Liver (tissue), 9 donors: ENCODE data around the gene CCDC82. TPM values are rescaled to one million over a fixed set of nuclear protein-coding genes. Genes with fewer than 3 reads are reported as not detected.

Experiments
- DNase-seq: peaks from one replicate; pipeline ENCODE4 v3.0.0-alpha.2; 2017; ENCODE audit warnings: low spot score
- H3K27ac ChIP-seq, 2 donors: one replicate each; pipeline ENCODE4 v1.7.0; 2013; ENCODE audit warnings: inconsistent platforms in 2 of 2, low read length in 2 of 2, control low read depth in 1 of 2, low read depth in 1 of 2, mild to moderate bottlenecking in 1 of 2
- H3K27me3 ChIP-seq, 4 donors: one replicate each; pipeline versions ENCODE4 v1.6.1 to v1.7.0; 2013; ENCODE audit warnings: low read length in 3 of 4, inconsistent platforms in 1 of 4, mild to moderate bottlenecking in 1 of 4, moderate library complexity in 1 of 4; ENCODE audit not compliant: control insufficient read depth in 4 of 4, insufficient read depth in 4 of 4
- H3K36me3 ChIP-seq, 4 donors: one replicate each; pipeline versions ENCODE4 v1.6.1 to v1.7.0; 2013; ENCODE audit warnings: low read length in 3 of 4, mild to moderate bottlenecking in 3 of 4, low read depth in 1 of 4, moderate library complexity in 1 of 4; ENCODE audit not compliant: control insufficient read depth in 4 of 4, insufficient read depth in 3 of 4
- H3K4me1 ChIP-seq, 4 donors: one replicate each; pipeline versions ENCODE4 v1.6.1 to v1.7.0; 2013; ENCODE audit warnings: low read length in 3 of 4, mild to moderate bottlenecking in 3 of 4, moderate library complexity in 1 of 4; ENCODE audit not compliant: control insufficient read depth in 4 of 4, insufficient read depth in 4 of 4
- H3K4me3 ChIP-seq, 3 donors: one replicate each; pipeline versions ENCODE4 v1.6.1 to v1.7.0; 2013; ENCODE audit warnings: low read length in 3 of 3, control low read depth in 1 of 3, low read depth in 1 of 3, mild to moderate bottlenecking in 1 of 3
- H3K9ac ChIP-seq, 2 donors: one replicate each; pipeline ENCODE4 v1.7.0; 2013; ENCODE audit warnings: low read length in 2 of 2, mild to moderate bottlenecking in 2 of 2, moderate library complexity in 2 of 2, control low read depth in 1 of 2, low read depth in 1 of 2
- H3K9me3 ChIP-seq, 4 donors: one replicate each; pipeline versions ENCODE4 v1.6.1 to v1.7.0; 2013; ENCODE audit warnings: low read length in 3 of 4; ENCODE audit not compliant: control insufficient read depth in 4 of 4
- CTCF ChIP-seq: fragments of 150-350 bp; IDR thresholded peaks from 2 replicates; pipeline ENCODE4 v1.5.1; 2017; ENCODE audit warnings: improper control_type of control experiment, low read depth, low read length; ENCODE audit not compliant: missing input control
- EGR1 ChIP-seq, 2 donors: IDR thresholded peaks; 2 replicates each; pipeline ENCODE4 v1.6.1; 2016 to 2018; ENCODE audit warnings: antibody characterized with exemption in 2 of 2, low read depth in 2 of 2
- FOXA2 ChIP-seq: IDR thresholded peaks from 2 replicates; pipeline ENCODE4 v1.6.1; 2016; ENCODE audit warnings: antibody characterized with exemption
- JUND ChIP-seq, 2 donors: IDR thresholded peaks; 2 replicates each; pipeline ENCODE4 v1.6.1; 2016; ENCODE audit warnings: antibody characterized with exemption in 2 of 2
- NR2F2 ChIP-seq: IDR thresholded peaks from 2 replicates; pipeline ENCODE4 v1.6.1; 2016; ENCODE audit warnings: antibody characterized with exemption
- RAD21 ChIP-seq, 2 donors: IDR thresholded peaks; 2 replicates each; pipeline ENCODE4 v1.6.1; 2016; ENCODE audit warnings: antibody characterized with exemption in 2 of 2, mild to moderate bottlenecking in 2 of 2
- SP1 ChIP-seq: IDR thresholded peaks from 2 replicates; pipeline ENCODE4 v1.6.1; 2018; ENCODE audit warnings: antibody characterized with exemption, mild to moderate bottlenecking
- YY1 ChIP-seq: IDR thresholded peaks from 2 replicates; pipeline ENCODE4 v1.6.1; 2016; ENCODE audit warnings: antibody characterized with exemption, mild to moderate bottlenecking
- WGBS: extraction: QIAGEN DNeasy Blood & Tissue Kit; methylation state at CpG from one replicate; pipeline ENCODE4 v1.1.7; 2013; 5-methylcytosine and 5-hydroxymethylcytosine counted together
- polyA plus RNA-seq, 2 donors: library from polyadenylated mRNA; stranded (reverse) in 1 of 2; unstranded in 1 of 2; fragments of 200-250 nt in 1 of 2; fragments of >200 nt in 1 of 2; fragmentation: Nextera tagmentation in 1 of 2; extraction: Ambion mirVana in 1 of 2; gene quantifications; one replicate each; pipeline versions ENCODE4 v1.2.1 to v1.2.3, GENCODE V29; 2013 to 2015
- total RNA-seq, 2 donors: library from RNA; depleted of rRNA; stranded (reverse); fragments of >200 nt; gene quantifications; one replicate each; pipeline ENCODE4 v1.2.3, GENCODE V29; 2014
- TF ChIP-seq, protein P1 (sequence below): IDR thresholded peaks from 2 replicates; pipeline ENCODE4 v1.6.1; 2016; ENCODE audit warnings: antibody characterized with exemption, mild to moderate bottlenecking
- TF ChIP-seq, protein P2 (sequence below): IDR thresholded peaks from 2 replicates; pipeline ENCODE4 v1.6.1; 2016; ENCODE audit warnings: antibody characterized with exemption
- donor health status: healthy.
- donor health status: healthy.
- donor health status: healthy.
- donor health status: healthy.
- donor health status: healthy.

CCDC82 gene
- total and polyA plus RNA-seq, 4 donors, result 4.5 to 14.5 (median 11.0) TPM

DNA sequence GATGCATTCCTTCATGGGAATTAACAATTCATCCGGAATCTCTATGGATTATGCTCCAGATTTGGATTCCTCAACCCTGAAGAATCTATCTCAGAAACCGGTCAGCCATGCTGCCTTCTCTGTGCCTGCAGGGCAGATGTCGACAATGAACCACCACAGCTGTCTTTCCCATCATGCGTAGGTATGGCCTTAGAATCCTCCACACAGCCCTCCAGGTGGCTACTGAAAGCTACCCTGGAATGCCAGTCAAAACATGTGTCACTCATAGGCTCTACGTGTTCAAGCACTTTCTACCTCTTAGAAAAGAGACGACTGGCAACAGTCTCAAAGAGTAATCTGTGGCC, 66.1 kb downstream of the CCDC82 start:
- Histone ChIP-seq H3K36me3 (no peaks in the 10 kb centered on the region), H3K9ac (no peak overlapping the region), H3K4me3 (no peak overlapping the region), H3K4me1 (no peaks in the 10 kb centered on the region), H3K27ac (no peak overlapping the region), H3K9me3 (no peaks in the 10 kb centered on the region), H3K27me3 (no peaks in the 10 kb centered on the region)
- no peak for TF ChIP-seq FOXA2
- TF ChIP-seq NR2F2, result no peak
- no peak for TF ChIP-seq EGR1 (IDR thresholded peaks at IDR 0.05; ENCODE audit: low read depth in 2 of 2)
- no peak for TF ChIP-seq JUND (IDR thresholded peaks at IDR 0.05)
- TF ChIP-seq, protein P1, sequence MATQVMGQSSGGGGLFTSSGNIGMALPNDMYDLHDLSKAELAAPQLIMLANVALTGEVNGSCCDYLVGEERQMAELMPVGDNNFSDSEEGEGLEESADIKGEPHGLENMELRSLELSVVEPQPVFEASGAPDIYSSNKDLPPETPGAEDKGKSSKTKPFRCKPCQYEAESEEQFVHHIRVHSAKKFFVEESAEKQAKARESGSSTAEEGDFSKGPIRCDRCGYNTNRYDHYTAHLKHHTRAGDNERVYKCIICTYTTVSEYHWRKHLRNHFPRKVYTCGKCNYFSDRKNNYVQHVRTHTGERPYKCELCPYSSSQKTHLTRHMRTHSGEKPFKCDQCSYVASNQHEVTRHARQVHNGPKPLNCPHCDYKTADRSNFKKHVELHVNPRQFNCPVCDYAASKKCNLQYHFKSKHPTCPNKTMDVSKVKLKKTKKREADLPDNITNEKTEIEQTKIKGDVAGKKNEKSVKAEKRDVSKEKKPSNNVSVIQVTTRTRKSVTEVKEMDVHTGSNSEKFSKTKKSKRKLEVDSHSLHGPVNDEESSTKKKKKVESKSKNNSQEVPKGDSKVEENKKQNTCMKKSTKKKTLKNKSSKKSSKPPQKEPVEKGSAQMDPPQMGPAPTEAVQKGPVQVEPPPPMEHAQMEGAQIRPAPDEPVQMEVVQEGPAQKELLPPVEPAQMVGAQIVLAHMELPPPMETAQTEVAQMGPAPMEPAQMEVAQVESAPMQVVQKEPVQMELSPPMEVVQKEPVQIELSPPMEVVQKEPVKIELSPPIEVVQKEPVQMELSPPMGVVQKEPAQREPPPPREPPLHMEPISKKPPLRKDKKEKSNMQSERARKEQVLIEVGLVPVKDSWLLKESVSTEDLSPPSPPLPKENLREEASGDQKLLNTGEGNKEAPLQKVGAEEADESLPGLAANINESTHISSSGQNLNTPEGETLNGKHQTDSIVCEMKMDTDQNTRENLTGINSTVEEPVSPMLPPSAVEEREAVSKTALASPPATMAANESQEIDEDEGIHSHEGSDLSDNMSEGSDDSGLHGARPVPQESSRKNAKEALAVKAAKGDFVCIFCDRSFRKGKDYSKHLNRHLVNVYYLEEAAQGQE, result no peak
- 93% methylated on average over 6 of the region's 6 CpGs for WGBS
- DNase-seq, result no peak

DNA sequence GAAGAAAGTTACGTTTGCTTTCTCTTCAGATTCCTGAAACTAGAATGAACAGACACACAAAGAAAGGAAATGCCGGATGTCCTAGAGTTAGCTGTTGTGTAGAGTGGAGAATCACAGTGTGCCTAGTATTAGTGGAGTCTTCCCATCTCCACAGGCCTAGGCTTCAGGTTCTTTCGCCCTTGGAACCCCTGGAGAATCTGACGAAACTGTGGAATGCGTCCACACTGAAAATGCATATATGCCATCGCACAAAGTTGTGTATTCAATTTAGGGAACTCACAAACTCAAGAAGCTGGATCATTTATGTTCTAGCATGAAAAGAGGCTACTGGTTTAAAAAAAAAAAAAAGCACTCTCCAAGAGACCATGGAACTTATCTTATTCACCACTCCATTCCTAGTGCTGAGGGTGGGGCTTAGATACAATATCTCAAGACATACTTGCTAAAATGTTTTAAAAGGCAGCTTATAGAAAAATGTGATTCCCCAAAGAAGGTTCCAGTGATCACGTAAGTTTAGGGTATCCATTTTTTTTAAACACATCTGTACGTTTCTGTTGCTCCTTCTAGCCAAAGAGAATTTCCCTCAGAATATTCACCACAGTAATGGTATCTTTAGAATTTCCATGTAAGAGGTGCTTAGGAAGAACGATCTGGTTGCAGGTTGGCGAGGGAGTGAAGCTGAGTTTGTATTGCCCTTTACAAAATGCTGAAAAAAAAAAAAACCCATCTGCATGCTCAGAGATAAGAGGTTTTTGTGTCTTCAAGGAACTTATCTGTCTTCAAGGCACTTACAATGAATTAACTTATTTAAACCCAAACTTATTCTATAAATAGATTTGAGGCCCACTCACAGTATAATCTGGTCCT, 66.7 kb downstream of the CCDC82 start:
- no peak overlapping the region for H3K27ac ChIP-seq
- no peak overlapping the region for H3K9ac ChIP-seq
- H3K4me3 ChIP-seq, result no peak overlapping the region
- no peaks in the 10 kb centered on the region for H3K9me3 ChIP-seq
- no peak for TF ChIP-seq EGR1 (IDR thresholded peaks at IDR 0.05; ENCODE audit: low read depth in 2 of 2)
- no peak for TF ChIP-seq CTCF
- TF ChIP-seq SP1, result no peak
- TF ChIP-seq, protein P2, sequence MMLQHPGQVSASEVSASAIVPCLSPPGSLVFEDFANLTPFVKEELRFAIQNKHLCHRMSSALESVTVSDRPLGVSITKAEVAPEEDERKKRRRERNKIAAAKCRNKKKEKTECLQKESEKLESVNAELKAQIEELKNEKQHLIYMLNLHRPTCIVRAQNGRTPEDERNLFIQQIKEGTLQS, result no peak
- TF ChIP-seq YY1, result no peak
- no peaks in the 10 kb centered on the region for H3K27me3 ChIP-seq
- no peaks in the 10 kb centered on the region for H3K36me3 ChIP-seq
- 93% methylated on average over 10 of the region's 10 CpGs for WGBS
- DNase-seq, result no peak
- H3K4me1 ChIP-seq, result no peaks in the 10 kb centered on the region

- Histone ChIP-seq H3K27me3 (no peaks in the 10 kb centered on the region), H3K27ac (no peak overlapping the region), H3K4me1 (peaks cover 0 to 2% (median 0%) of the 10 kb centered on the region in 4 donors), H3K36me3 (no peaks in the 10 kb centered on the region), H3K9ac (no peak overlapping the region), H3K9me3 (no peaks in the 10 kb centered on the region), H3K4me3 (no peak overlapping the region)
- TF ChIP-seq NR2F2 (no peak), SP1 (no peak), JUND (IDR thresholded peaks at IDR 0.05) (no peak), RAD21 (IDR thresholded peaks at IDR 0.05) (no peak)
- 91% methylated on average over 5 of the region's 5 CpGs for WGBS
- no peak for DNase-seq
Measured at GRCh38 chr11:96321091-96321490, 68.6 kb downstream of the CCDC82 start.
